Stromal cell of bone marrow (primary cell): ENCODE measurements around the gene VOPP1.
"Not testable (repeated sequence)": the region's sequence is repeated elsewhere in the genome, so short reads cannot be mapped to it uniquely, and the experiment has no call there.

Experiments used
- DNase-seq: peaks from one replicate; pipeline ENCODE4 v3.0.0-alpha.2; 2012; ENCODE audit warnings: low read depth

Gene VOPP1

GRCh38 chr7:55488216-55488615 is 84.1 kb downstream of the VOPP1 start:
- DNase-seq, result no peak

- DNase-seq, result no peak
Observed at GRCh38 chr7:55486991-55487390, 85.3 kb downstream of the VOPP1 start.

GRCh38 chr7:55486192-55486590 is 86.1 kb downstream of the VOPP1 start:
- no peak for DNase-seq

GRCh38 chr7:55485501-55486191 is 86.7 kb downstream of the VOPP1 start:
- no peak for DNase-seq

- no peak for DNase-seq
Observed at GRCh38 chr7:55484834-55485233, 87.5 kb downstream of the VOPP1 start.

- DNase-seq, result no peak
Observed at GRCh38 chr7:55484241-55484640, 88.1 kb downstream of the VOPP1 start.

- no peak for DNase-seq
Observed at GRCh38 chr7:55483046-55483445, 89.3 kb downstream of the VOPP1 start.

GRCh38 chr7:55481155-55481554 is 91.1 kb downstream of the VOPP1 start:
- no peak for DNase-seq

- no peak for DNase-seq
Observed at GRCh38 chr7:55478700-55479099, 93.6 kb downstream of the VOPP1 start.

GRCh38 chr7:55477781-55478374 is 94.4 kb downstream of the VOPP1 start:
- peak; percentile 40 for DNase-seq

- DNase-seq, result no peak
Observed at GRCh38 chr7:55476852-55477780, 95.2 kb downstream of the VOPP1 start.

GRCh38 chr7:55475855-55476803 is 96.2 kb downstream of the VOPP1 start:
- DNase-seq, result peak; percentile 13

GRCh38 chr7:55474944-55475854 is 97.1 kb downstream of the VOPP1 start:
- no peak for DNase-seq

- DNase-seq, result no peak
Observed at GRCh38 chr7:55473932-55474331, 98.4 kb downstream of the VOPP1 start.

GRCh38 chr7:55472928-55473725 is 99.2 kb downstream of the VOPP1 start:
- DNase-seq, result no peak

GRCh38 chr7:55472406-55472805 is 99.9 kb downstream of the VOPP1 start:
- not testable (repeated sequence) for DNase-seq

- DNase-seq, result not testable (repeated sequence)
Observed at GRCh38 chr7:55471594-55471993, 100.7 kb downstream of the VOPP1 start.

- DNase-seq, result no peak
Observed at GRCh38 chr7:55470261-55470660, 102.0 kb downstream of the VOPP1 start.

GRCh38 chr7:55469721-55470120 is 102.6 kb downstream of the VOPP1 start:
- DNase-seq, result no peak

GRCh38 chr7:55469271-55469681 is 103.0 kb downstream of the VOPP1 start:
- no peak for DNase-seq
